GM12878 (cell line): ENCODE data around the gene BCAT1. TPM values are rescaled to one million over a fixed set of nuclear protein-coding genes. Genes with fewer than 3 reads are reported as not detected.

Experiments
- ATAC-seq: fragments of 200-7000 bp; cut with Tn5 transposase; 3 replicates; pipeline ENCODE4 v1.9.1; 2020; ENCODE audit warnings: mild to moderate bottlenecking, moderate library complexity
- BruUV-seq: library from RNA; stranded (reverse); fragments of 400-500 nt; replicated peaks from 2 replicates; lab custom pipeline; 2021; lab: Mats Ljungman, UMichigan
- CTCF ChIA-PET: fragments of 300-600 bp; sonication (Branson Sonifier 250); formaldehyde crosslinking; extraction: SDS; loops from one replicate; lab custom pipeline; 2021; ENCODE audit warnings: inconsistent platforms; lab: Yijun Ruan, JAX
- POLR2A ChIA-PET: fragments of 350-600 bp; formaldehyde crosslinking; extraction: SDS; loops from one replicate; lab custom pipeline; 2021; ENCODE audit warnings: inconsistent platforms; lab: Charles Lee
- RAD21 ChIA-PET: fragments of 300-600 bp; sonication (Branson Sonifier 250); formaldehyde crosslinking; loops from one replicate; lab custom pipeline; 2023; ENCODE audit warnings: antibody characterized with exemption; ENCODE audit not compliant: unreplicated experiment; lab: Charles Lee
- SMC1A ChIA-PET: fragments of 300-600 bp; sonication (Branson Sonifier 250); formaldehyde crosslinking; loops from one replicate; lab custom pipeline; 2023; ENCODE audit not compliant: unreplicated experiment, uncharacterized antibody; lab: Charles Lee
- DNase-seq: peaks from one replicate; pipeline ENCODE4 v3.0.0-alpha.2; 2011; ENCODE audit warnings: low read depth, low spot score
- FAIRE-seq: peaks from 3 replicates; lab custom pipeline; 2011; peaks lifted over from hg19 to GRCh38; lab: Jason Lieb, UNC
- H2AFZ ChIP-seq: 2 replicates; pipeline ENCODE4 v1.6.0; 2011; ENCODE audit warnings: low read depth, low read length, control low read depth; ENCODE audit not compliant: control insufficient read depth
- H3K27ac ChIP-seq: 2 replicates; pipeline ENCODE4 v1.5.1; 2011; ENCODE audit warnings: control low read depth; ENCODE audit not compliant: control insufficient read depth, insufficient read depth
- H3K27me3 ChIP-seq, 2 experiments: replicated peaks in 1 of 2; 2 replicates each; pipeline versions ENCODE4 v1.6.0 to v1.6.1; 2011; ENCODE audit warnings: low read length in 1 of 2; ENCODE audit not compliant: control insufficient read depth in 2 of 2, insufficient read depth in 2 of 2
- H3K36me3 ChIP-seq, 2 experiments: 2 replicates each; pipeline ENCODE4 v1.5.1; 2011; ENCODE audit warnings: low read length in 1 of 2; ENCODE audit not compliant: control insufficient read depth in 2 of 2, insufficient read depth in 2 of 2
- H3K4me1 ChIP-seq: 2 replicates; pipeline ENCODE4 v1.6.1; 2011; ENCODE audit warnings: mild to moderate bottlenecking, low read length, moderate library complexity, mixed read lengths; ENCODE audit not compliant: control insufficient read depth, insufficient read depth
- H3K4me2 ChIP-seq: 2 replicates; pipeline ENCODE4 v1.6.0; 2011; ENCODE audit warnings: control low read depth; ENCODE audit not compliant: control insufficient read depth, insufficient read depth
- H3K4me3 ChIP-seq: fragments of 200-600 bp; sonication (generic); 2 replicates; pipeline ENCODE4 v1.5.1; 2016
- H3K79me2 ChIP-seq: 2 replicates; pipeline ENCODE4 v1.6.0; 2011; ENCODE audit warnings: low read length; ENCODE audit not compliant: control insufficient read depth, insufficient read depth
- H3K9ac ChIP-seq: 2 replicates; pipeline ENCODE4 v1.8.0; 2011; ENCODE audit warnings: low read length, control low read depth, mixed read lengths; ENCODE audit not compliant: control insufficient read depth, insufficient read depth
- H3K9me3 ChIP-seq: replicated peaks from 3 replicates; pipeline ENCODE4 v1.5.1; 2011; ENCODE audit warnings: mild to moderate bottlenecking, low read length; ENCODE audit not compliant: control insufficient read depth, insufficient read depth
- H4K20me1 ChIP-seq: 2 replicates; pipeline ENCODE4 v1.6.0; 2011; ENCODE audit not compliant: control insufficient read depth, insufficient read depth
- ATF7 ChIP-seq: fragments of 450-650 bp; IDR thresholded peaks from 2 replicates; pipeline ENCODE4 v1.6.1; 2016; ENCODE audit warnings: low read depth, mild to moderate bottlenecking
- CHD2 ChIP-seq: IDR thresholded peaks from 2 replicates; pipeline ENCODE4 v1.6.1; 2011; ENCODE audit warnings: low read depth, low read length, improper control_type of control experiment, borderline replicate concordance
- DPF2 ChIP-seq: fragments of 450-650 bp; IDR thresholded peaks from 2 replicates; pipeline ENCODE4 v1.6.1; 2017; ENCODE audit warnings: mild to moderate bottlenecking
- ESRRA ChIP-seq: IDR thresholded peaks from 2 replicates; pipeline ENCODE4 v1.6.1; 2012; ENCODE audit warnings: mild to moderate bottlenecking, low read length, improper control_type of control experiment
- HDGF ChIP-seq: fragments of 450-650 bp; IDR thresholded peaks from 2 replicates; pipeline ENCODE4 v1.6.1; 2016; ENCODE audit warnings: antibody characterized with exemption
- IKZF1 ChIP-seq: fragments of 450-650 bp; conservative IDR thresholded peaks from 2 replicates; pipeline ENCODE4 v1.6.1; 2017; ENCODE audit warnings: antibody characterized with exemption, mild to moderate bottlenecking
- RCOR1 ChIP-seq: conservative IDR thresholded peaks from 2 replicates; pipeline ENCODE4 v1.6.1; 2012; ENCODE audit warnings: low read depth, low read length, improper control_type of control experiment
- SMAD1 ChIP-seq: fragments of 450-650 bp; IDR thresholded peaks from 2 replicates; pipeline ENCODE4 v1.6.1; 2018; ENCODE audit warnings: mild to moderate bottlenecking, low read depth; ENCODE audit not compliant: partially characterized antibody
- SMARCA5 ChIP-seq: fragments of 450-650 bp; IDR thresholded peaks from 2 replicates; pipeline ENCODE4 v1.6.1; 2017; ENCODE audit warnings: mild to moderate bottlenecking
- SRF ChIP-seq, 2 experiments: IDR thresholded peaks; 2 replicates each; pipeline ENCODE4 v1.6.1; 2011; ENCODE audit warnings: low read depth in 2 of 2, low read length in 2 of 2, mild to moderate bottlenecking in 1 of 2, moderate library complexity in 1 of 2
- SUPT20H ChIP-seq: IDR thresholded peaks from 2 replicates; pipeline ENCODE4 v1.6.1; 2011; ENCODE audit warnings: low read depth, mild to moderate bottlenecking, low read length, moderate library complexity, borderline replicate concordance; ENCODE audit not compliant: control insufficient read depth
- ZNF384 ChIP-seq: IDR thresholded peaks from 2 replicates; pipeline ENCODE4 v1.6.1; 2012; ENCODE audit warnings: low read depth, mild to moderate bottlenecking, low read length, improper control_type of control experiment, borderline replicate concordance
- WGBS: methylation state at CpG from one replicate; pipeline ENCODE4 v1.1.6; 2016; ENCODE audit warnings: low lambda C conversion rate; ENCODE audit not compliant: insufficient replicate concordance, insufficient coverage; ENCODE audit errors: missing lambda C conversion rate; 5-methylcytosine and 5-hydroxymethylcytosine counted together
- in situ Hi-C: fragments of 300-500 bp; cut with MboI; formaldehyde crosslinking; loops from 9 replicates; pipeline ENCODE4 v1.14.3; 2018; ENCODE audit warnings: mixed read lengths
- intact Hi-C: fragments of 100-400 bp; cut with micrococcal nuclease; formaldehyde crosslinking; loops from one replicate; pipeline ENCODE4 v1.14.2; 2022; ENCODE audit not compliant: unreplicated experiment
- polyA plus RNA-seq, 11 experiments: library from polyadenylated mRNA; depleted of rRNA in 4 of 11; unstranded in 6 of 11; stranded (reverse) in 5 of 11; fragments of >200 nt; fragmentation: Nextera tagmentation in 4 of 11; fragmentation: Illumina TruSeq in 1 of 11; extraction: Ambion mirVana in 4 of 11; extraction: Trizol in 1 of 11; gene quantifications; 1 replicate in 1 of 11; 2 replicates in 10 of 11; pipeline versions ENCODE4 v1.2.1 to v1.2.3, GENCODE V29; 2011 to 2016; ENCODE audit warnings: inconsistent platforms in 2 of 11, missing spikeins in 2 of 11, low read depth in 1 of 11
- total RNA-seq, 4 experiments: library from RNA; depleted of rRNA in 3 of 4; stranded (reverse); fragments of >200 nt in 3 of 4; fragmentation: Illumina TruSeq in 1 of 4; extraction: Trizol in 1 of 4; gene quantifications; 2 replicates each; pipeline versions ENCODE4 v1.2.1 to v1.2.3, GENCODE V29; 2013 to 2021
- TF ChIP-seq, protein P1 (sequence below): fragments of 450-650 bp; IDR thresholded peaks from 2 replicates; pipeline ENCODE4 v1.6.1; 2017; ENCODE audit warnings: low read depth, mild to moderate bottlenecking, moderate library complexity
- TF ChIP-seq, protein P2 (sequence below): IDR thresholded peaks from 2 replicates; pipeline ENCODE4 v1.6.1; 2011; ENCODE audit warnings: low read depth, low read length, improper control_type of control experiment, borderline replicate concordance
- TF ChIP-seq, protein P3 (sequence below): fragments of 450-650 bp; formaldehyde crosslinking; IDR thresholded peaks from 2 replicates; pipeline ENCODE4 v1.4.0; 2020; ENCODE audit warnings: mild to moderate bottlenecking, moderate library complexity

Gene BCAT1
- total and polyA plus RNA-seq, 10 of the 15 experiments (the other 5 are each of a cell fraction or from before 2014, with no cell fraction given), result 26.2 to 187 (median 81.9) TPM

DNA sequence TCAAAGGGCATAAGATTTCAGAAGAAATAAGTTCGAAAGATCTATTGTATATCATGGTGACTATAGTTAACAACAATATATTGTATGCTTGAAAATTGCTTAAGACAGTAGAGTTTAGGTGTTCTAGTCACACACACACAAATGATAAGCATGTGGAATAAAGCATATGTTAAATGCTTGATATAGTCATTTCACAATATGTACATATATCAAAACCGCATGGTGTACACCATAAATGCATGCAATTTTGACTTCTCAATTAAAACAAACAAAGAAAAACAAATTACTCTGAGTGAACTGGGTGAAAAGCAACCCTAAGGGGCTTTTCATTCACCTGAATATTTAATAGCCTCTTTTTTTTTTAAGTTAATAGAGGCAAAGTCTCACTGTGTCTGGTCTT lies 40.3 kb upstream of the BCAT1 start:
- no peak for FAIRE-seq
- TF ChIP-seq HDGF (no peak), RCOR1 (no peak), DPF2 (no peak), ZNF384 (no peak), SUPT20H (no peak), SRF (IDR thresholded peaks at IDR 0.05; ENCODE audit: low read depth in 2 of 2, low read length in 2 of 2) (no peak), SMAD1 (no peak), IKZF1 (no peak), ESRRA (no peak), SMARCA5 (no peak), CHD2 (no peak), ATF7 (no peak)
- TF ChIP-seq, protein P1, sequence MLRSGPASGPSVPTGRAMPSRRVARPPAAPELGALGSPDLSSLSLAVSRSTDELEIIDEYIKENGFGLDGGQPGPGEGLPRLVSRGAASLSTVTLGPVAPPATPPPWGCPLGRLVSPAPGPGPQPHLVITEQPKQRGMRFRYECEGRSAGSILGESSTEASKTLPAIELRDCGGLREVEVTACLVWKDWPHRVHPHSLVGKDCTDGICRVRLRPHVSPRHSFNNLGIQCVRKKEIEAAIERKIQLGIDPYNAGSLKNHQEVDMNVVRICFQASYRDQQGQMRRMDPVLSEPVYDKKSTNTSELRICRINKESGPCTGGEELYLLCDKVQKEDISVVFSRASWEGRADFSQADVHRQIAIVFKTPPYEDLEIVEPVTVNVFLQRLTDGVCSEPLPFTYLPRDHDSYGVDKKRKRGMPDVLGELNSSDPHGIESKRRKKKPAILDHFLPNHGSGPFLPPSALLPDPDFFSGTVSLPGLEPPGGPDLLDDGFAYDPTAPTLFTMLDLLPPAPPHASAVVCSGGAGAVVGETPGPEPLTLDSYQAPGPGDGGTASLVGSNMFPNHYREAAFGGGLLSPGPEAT, result no peak
- TF ChIP-seq, protein P2, sequence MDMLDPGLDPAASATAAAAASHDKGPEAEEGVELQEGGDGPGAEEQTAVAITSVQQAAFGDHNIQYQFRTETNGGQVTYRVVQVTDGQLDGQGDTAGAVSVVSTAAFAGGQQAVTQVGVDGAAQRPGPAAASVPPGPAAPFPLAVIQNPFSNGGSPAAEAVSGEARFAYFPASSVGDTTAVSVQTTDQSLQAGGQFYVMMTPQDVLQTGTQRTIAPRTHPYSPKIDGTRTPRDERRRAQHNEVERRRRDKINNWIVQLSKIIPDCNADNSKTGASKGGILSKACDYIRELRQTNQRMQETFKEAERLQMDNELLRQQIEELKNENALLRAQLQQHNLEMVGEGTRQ, result no peak
- TF ChIP-seq, protein P3, sequence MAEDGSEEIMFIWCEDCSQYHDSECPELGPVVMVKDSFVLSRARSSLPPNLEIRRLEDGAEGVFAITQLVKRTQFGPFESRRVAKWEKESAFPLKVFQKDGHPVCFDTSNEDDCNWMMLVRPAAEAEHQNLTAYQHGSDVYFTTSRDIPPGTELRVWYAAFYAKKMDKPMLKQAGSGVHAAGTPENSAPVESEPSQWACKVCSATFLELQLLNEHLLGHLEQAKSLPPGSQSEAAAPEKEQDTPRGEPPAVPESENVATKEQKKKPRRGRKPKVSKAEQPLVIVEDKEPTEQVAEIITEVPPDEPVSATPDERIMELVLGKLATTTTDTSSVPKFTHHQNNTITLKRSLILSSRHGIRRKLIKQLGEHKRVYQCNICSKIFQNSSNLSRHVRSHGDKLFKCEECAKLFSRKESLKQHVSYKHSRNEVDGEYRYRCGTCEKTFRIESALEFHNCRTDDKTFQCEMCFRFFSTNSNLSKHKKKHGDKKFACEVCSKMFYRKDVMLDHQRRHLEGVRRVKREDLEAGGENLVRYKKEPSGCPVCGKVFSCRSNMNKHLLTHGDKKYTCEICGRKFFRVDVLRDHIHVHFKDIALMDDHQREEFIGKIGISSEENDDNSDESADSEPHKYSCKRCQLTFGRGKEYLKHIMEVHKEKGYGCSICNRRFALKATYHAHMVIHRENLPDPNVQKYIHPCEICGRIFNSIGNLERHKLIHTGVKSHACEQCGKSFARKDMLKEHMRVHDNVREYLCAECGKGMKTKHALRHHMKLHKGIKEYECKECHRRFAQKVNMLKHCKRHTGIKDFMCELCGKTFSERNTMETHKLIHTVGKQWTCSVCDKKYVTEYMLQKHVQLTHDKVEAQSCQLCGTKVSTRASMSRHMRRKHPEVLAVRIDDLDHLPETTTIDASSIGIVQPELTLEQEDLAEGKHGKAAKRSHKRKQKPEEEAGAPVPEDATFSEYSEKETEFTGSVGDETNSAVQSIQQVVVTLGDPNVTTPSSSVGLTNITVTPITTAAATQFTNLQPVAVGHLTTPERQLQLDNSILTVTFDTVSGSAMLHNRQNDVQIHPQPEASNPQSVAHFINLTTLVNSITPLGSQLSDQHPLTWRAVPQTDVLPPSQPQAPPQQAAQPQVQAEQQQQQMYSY, result no peak

More for the DNA sequence above, 40.3 kb upstream of the BCAT1 start:
- Histone ChIP-seq H3K36me3 (no peaks in the 10 kb centered on the region), H3K27me3 (no peaks in the 10 kb centered on the region), H3K9me3 (no peaks in the 10 kb centered on the region), H3K79me2 (no peaks in the 10 kb centered on the region; the same call in 1 of the 2 replicates), H3K4me2 (no peak overlapping the region), H4K20me1 (no peaks in the 10 kb centered on the region), H3K4me3 (no peak overlapping the region), H3K4me1 (peaks cover 15% of the 10 kb centered on the region), H3K9ac (no peak overlapping the region), H2AFZ (no peak overlapping the region), H3K27ac (no peak overlapping the region)
- in situ Hi-C loops (no loop called here), intact Hi-C loops (no loop called here)
- ChIA-PET POLR2A (no interaction called here), CTCF (interaction anchor here (0.5 to 6.2 kb wide), 6 partner anchors 25 to 168 kb away, joined by 3 to 161 read pairs (median 3); no protein-coding TSS in a partner anchor), SMC1A (interaction anchor here (1.2 to 5.3 kb wide), 4 partner anchors 132 to 165 kb away, joined by 4 to 125 read pairs (median 4); no protein-coding TSS in a partner anchor), RAD21 (no interaction called here)
- BruUV-seq, result no TSS peak
- ATAC-seq (no peak), DNase-seq (no peak)
- 96% methylated on average over 2 of the region's 2 CpGs for WGBS
